GM21367 (cell line): Measurements from ENCODE around the gene RAD23A.
"Not testable (repeated sequence)": the region's sequence is repeated elsewhere in the genome, so short reads cannot be mapped to it uniquely, and the experiment has no call there.

Experiments
- ATAC-seq: cut with Tn5 transposase; IDR thresholded peaks from one replicate; pipeline ENCODE4 v1.9.1; 2021; ENCODE audit not compliant: unreplicated experiment

RAD23A gene

DNA sequence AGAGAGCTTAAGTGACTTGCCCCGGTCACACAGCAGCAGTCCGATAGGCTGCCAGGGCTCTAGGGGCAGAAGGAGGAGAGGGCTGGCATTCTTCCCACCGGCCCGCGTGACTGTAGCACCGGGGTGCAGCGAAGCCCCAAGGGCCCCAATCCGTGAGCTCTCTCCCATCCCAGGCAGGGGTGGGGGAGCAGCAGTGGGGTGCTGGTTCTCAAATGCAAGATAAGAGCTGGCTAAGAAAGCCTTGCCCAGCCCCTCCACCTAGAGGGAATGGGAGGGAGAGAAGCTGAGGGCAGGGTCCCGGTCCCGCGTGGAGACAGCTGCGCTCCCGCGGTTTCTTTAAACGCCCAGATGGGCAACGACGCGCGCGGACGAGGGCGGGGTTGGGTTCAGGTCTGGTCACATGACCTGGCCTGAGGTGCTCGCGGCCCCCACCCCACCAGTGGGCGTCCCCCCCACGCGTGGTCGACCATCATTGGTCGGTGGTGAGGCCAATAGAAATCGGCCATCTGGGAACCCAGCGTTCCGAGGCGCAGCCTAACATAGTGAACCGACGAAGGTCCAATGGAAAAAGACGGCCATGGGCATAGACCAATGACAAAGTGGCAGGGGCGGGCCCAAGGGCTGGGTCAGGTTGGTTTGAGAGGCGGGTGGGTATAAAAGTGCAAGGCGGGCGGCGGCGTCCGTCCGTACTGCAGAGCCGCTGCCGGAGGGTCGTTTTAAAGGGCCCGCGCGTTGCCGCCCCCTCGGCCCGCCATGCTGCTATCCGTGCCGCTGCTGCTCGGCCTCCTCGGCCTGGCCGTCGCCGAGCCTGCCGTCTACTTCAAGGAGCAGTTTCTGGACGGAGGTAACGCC is 7.5 kb upstream of the RAD23A start, which contains the start of gene CALR:
TSS of gene CALR (plus strand) at position 683 of the 852 bp plus-strand sequence. CDS start at position 754, 71 bp downstream.
- ATAC-seq = peak; percentile 60

DNA sequence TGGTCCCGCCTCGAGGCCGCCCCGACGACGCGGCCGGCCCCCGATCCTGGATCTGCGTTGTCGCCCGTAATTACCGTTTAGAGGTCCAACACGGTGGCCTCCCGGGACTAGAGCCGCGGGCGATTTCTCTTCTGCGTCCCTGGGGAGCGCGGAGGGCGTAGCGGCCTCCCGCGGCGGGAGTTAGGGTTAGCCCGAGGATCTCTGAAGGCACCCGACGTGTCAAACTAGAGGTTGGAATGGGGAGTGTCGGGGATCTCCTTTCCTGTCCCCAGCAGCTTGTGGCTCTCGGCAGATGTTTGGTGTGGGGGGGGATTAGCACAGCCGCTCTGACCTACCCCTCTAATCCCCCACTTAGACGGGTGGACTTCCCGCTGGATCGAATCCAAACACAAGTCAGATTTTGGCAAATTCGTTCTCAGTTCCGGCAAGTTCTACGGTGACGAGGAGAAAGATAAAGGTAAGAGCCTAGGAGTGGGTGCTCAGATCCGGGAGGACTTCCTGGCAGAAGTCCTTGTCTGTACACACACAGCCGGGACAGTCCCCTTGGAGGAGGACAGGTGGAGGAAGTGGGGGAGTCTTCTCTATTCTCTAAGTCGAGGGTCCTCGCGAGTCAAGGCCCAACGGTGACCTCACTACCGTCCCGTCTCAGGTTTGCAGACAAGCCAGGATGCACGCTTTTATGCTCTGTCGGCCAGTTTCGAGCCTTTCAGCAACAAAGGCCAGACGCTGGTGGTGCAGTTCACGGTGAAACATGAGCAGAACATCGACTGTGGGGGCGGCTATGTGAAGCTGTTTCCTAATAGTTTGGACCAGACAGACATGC is 6.7 kb upstream of the RAD23A start:
- peak; percentile 2 for ATAC-seq

GRCh38 chr19:12939975-12940423 is 5.7 kb upstream of the RAD23A start:
- no peak for ATAC-seq

DNA sequence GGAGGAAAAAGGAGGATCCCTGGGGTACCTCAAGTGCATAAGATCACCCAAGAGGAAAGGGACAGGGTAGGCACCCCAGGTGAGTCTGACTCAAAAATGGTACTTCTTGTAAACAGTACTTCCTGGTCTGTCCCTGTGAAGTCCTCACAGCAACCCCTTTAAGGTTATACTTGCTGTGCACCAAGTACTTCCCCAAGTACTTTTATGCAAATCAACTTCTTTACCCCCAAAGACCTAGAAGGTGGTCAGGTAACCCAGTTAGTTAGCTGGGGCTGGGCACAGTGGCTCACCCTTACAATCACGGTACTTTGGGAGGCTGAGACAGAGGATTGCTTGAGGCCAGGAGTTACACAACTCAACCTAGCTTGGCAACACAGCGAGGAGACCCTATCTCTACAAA is 4.8 kb upstream of the RAD23A start:
- no peak for ATAC-seq

- ATAC-seq = no peak
These were observed 2.1 kb upstream of the RAD23A start for GRCh38 chr19:12943437-12944044.

DNA sequence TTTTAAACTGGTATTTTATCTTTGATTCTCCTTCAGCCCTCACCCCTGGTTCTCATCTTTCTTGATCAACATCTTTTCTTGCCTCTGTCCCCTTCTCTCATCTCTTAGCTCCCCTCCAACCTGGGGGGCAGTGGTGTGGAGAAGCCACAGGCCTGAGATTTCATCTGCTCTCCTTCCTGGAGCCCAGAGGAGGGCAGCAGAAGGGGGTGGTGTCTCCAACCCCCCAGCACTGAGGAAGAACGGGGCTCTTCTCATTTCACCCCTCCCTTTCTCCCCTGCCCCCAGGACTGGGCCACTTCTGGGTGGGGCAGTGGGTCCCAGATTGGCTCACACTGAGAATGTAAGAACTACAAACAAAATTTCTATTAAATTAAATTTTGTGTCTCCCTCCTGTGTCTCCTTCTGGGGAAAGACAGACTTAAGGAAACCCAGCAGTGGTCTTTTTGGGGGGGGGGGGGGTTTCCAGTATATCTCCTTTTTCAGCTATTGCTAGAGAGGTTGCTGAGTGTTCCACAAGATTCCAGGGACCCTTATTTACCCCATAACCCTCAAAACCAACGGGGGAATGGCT is 1.5 kb upstream of the RAD23A start:
- no peak for ATAC-seq

DNA sequence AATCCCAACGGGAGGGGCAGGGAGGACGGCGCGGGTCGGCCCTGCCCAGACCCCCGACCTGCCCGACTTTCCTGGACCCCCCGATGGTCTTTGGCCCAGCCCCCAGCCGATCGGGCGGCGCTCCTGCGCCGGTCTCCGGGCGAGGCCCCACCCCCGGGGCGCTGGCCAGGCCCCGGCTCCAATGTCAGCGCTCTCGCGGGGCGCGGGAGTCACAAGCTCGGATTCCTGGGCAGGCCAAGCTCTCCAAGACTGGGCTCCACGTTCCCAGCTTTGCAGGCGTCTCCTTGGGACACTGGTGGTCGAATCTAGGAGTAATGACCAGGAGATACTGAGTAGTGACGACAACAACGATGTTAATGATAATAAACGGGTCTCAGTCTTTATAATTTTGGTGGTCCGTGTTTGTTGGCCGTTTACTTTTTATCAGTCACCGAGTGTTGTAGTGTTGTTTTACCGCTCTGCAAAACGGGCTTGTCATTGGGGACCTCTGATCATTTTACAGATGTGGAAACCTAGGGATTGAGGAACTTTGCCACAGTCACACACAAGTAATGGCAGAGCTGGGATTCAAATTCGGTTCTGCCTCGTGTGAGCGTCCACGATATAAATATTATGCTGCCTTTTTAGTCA is 545 bp downstream of the RAD23A start:
- ATAC-seq = peak; percentile 23

DNA sequence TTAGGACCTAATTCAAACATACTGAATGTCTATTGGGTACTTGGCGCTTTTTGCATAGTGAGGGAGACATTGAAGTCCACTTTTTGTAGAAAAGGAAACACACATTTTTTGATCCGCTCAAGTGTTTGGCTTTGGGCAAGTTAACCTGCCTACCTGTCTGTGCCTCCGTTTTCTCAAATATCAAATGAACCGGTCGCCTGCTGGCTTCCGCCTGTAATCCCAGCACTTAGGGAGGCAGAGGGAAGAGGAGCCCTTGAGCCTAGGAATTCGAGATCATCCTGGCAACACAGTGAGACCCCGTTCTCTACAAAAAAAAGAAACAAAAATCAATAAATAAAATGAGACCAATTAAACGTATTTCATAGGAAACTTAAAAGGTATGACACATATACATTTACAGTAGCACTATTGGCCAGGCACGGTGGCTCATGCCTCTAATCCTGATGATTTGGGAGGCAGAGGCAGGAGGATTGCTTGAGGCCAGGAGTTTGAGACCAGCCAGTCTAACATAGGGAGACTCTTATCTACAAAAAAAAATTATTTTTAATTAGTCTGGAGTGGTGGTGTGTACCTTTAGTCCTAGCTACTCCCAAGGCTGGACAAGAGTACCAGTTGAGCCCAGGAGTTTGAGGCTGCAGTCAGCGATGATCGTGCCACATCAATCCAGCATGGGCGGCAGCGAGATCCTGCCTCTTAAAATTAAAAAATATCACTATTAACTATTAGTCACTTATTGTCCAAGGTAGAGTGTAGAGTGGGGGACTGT is 1.3 kb downstream of the RAD23A start:
- no peak for ATAC-seq

DNA sequence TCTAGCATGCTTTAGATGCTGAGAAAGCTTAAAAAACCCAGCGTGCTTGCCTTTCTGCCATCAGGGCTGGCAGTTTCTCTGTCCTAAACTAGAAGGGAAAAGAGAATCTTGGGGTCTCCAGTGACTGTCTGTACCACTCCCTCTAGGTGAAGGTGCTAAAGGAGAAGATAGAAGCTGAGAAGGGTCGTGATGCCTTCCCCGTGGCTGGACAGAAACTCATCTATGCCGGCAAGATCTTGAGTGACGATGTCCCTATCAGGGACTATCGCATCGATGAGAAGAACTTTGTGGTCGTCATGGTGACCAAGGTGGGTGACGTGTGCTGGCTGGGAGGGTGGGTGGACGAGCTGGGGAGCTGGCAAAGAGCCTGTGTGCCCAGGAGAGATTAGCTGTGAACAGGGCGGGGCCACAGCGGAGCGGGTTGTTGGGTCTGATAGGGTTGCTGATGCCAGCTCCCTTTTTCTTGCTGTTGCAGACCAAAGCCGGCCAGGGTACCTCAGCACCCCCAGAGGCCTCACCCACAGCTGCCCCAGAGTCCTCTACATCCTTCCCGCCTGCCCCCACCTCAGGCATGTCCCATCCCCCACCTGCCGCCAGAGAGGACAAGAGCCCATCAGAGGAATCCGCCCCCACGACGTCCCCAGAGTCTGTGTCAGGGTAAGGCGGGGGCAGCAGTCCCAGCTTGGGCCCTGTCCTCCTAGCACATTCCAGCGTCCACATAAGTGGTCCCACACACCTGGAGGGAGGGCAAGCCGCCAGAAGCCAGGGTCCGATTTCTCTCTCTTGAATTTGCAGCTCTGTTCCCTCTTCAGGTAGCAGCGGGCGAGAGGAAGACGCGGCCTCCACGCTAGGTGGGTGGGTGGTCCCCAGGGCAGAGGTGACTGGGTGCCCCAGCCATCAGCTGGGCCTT is 2.3 kb downstream of the RAD23A start:
- no peak for ATAC-seq

DNA sequence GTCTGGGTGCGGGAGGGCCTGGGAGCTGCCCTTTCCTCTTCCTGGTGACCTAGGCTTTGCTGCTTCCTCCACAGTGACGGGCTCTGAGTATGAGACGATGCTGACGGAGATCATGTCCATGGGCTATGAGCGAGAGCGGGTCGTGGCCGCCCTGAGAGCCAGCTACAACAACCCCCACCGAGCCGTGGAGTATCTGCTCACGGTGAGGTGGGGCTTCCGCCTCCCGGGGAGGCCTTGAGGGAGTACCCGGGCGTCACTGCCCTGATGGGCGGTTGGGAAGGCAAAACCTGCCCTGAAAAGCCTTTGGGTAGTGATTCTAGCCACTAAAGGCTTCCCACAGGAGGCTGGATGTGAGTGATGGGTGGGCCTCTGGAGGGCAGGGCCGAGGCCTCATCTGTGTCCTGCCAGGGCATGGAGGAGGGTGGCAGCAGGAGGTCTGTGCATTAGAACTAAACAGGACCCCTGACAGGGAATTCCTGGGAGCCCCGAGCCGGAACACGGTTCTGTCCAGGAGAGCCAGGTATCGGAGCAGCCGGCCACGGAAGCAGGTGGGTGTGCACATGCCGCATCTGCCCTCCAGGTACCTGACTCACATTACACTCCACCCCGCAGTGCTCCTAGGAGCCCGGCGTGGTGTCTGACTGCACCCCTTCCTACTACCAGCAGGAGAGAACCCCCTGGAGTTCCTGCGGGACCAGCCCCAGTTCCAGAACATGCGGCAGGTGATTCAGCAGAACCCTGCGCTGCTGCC is 3.1 kb downstream of the RAD23A start:
- no peak for ATAC-seq

DNA sequence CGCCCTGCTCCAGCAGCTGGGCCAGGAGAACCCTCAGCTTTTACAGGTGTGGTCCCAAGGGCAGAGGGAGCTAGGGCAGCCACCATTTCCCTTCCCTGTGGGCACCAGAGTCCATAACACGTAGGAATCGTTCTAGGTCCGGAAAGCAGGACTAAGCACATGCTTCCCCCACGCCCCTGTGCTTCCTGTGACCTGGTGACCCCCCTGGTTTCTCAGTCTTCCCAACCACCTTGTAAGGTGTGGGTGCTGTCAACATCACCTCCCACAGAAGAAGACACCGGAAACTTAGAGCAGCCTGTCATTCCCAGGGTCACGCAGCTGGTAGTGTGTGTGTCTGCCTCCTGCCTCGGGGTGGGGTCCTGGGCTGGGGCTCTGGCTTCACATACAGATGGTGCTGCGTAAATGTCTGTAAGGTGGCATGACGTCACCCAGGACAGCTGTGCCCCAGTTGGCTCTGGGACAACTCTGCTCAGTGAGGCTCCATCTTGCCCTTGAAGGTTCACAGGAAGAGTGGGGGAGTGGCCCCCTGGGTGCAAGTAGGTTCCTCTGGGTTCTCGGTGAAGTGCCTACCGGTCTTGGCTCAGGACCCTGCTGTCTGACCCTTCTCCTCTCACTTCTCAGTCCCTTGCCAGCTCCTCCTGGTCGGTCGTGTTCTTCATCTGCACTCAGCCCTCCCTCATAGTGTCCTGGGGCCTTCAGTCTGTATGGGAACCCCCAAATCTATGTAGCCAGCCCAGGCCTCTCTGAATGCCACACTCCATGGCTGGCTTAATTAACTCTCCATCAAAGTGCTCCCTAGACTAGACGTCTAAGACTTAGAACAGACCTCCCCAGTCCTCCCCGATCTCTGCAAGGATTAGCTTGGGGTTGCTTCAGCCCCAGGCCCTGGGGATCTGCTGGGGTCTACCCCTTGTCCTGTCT is 4.0 kb downstream of the RAD23A start:
- ATAC-seq = no peak

DNA sequence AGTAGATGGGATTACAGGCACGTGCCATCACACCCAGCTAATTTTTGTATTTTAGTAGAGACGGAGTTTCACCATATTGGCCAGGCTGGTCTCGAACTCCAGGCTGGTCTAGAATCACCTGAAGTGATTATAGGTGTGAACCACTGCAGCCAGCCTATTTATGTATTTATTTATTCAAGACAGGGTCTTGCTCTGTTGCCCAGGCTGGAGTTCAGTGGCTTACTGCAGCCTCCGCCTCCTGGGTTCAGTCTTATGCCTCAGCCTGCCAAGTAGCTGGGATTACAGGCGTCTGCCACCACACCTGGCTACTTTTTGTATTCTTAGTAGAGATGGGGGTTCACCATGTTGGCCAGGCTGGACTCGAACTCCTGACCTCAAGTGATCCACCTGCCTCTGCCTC is 6.4 kb downstream of the RAD23A start:
- ATAC-seq = not testable (repeated sequence)

DNA sequence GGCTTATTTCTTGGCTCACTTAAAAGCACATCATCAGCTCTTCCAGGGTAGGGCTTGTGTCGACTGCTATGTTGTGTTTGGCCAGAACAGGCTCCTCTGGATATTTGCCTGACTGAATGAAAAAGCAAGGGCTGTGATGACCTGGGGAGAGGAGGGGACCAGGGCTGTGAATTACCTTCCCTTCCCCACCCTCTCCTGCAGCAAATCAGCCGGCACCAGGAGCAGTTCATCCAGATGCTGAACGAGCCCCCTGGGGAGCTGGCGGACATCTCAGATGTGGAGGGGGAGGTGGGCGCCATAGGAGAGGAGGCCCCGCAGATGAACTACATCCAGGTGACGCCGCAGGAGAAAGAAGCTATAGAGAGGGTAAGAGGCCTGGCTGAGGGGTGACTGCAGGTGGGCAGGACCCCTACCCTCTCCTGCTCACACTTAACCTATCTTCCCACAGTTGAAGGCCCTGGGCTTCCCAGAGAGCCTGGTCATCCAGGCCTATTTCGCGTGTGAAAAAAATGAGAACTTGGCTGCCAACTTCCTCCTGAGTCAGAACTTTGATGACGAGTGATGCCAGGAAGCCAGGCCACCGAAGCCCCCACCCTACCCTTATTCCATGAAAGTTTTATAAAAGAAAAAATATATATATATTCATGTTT is 7.0 kb downstream of the RAD23A start:
- no peak for ATAC-seq

DNA sequence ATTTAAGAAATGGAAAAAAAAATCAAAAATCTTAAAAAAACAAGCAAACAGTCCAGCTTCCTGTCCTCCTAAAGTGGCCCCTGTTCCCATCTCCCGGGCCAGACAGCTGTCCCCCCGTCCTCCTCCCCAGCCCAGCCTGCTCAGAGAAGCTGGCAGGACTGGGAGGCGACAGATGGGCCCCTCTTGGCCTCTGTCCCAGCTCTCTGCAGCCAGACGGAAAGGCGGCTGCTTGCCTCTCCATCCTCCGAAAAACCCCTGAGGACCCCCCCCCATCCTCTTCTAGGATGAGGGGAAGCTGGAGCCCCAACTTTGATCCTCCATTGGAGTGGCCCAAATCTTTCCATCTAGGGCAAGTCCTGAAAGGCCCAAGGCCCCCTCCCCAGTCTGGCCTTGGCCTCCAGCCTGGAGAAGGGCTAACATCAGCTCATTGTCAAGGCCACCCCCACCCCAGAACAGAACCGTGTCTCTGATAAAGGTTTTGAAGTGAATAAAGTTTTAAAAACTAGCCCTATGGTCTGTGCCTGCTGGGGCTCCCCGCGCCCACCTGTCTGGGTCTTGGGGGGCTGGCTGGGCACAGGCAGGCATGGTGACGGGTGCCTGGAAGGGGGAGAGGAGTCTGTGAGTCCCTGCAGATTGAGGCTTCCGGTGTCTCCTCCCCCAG is 7.6 kb downstream of the RAD23A start:
- no peak for ATAC-seq

GRCh38 chr19:12953799-12954611 is 8.3 kb downstream of the RAD23A start:
- ATAC-seq = no peak
